ENCODE measurements around the gene GRAMD2A. TPM values are rescaled to one million over a fixed set of nuclear protein-coding genes. Genes with fewer than 3 reads are reported as not detected.

GRAMD2A gene
- total and polyA plus RNA-seq, 10 of the 15 experiments (the other 5 are each of a cell fraction or from before 2014, with no cell fraction given): 0.02 to 0.35 TPM; not detected in 8

DNA sequence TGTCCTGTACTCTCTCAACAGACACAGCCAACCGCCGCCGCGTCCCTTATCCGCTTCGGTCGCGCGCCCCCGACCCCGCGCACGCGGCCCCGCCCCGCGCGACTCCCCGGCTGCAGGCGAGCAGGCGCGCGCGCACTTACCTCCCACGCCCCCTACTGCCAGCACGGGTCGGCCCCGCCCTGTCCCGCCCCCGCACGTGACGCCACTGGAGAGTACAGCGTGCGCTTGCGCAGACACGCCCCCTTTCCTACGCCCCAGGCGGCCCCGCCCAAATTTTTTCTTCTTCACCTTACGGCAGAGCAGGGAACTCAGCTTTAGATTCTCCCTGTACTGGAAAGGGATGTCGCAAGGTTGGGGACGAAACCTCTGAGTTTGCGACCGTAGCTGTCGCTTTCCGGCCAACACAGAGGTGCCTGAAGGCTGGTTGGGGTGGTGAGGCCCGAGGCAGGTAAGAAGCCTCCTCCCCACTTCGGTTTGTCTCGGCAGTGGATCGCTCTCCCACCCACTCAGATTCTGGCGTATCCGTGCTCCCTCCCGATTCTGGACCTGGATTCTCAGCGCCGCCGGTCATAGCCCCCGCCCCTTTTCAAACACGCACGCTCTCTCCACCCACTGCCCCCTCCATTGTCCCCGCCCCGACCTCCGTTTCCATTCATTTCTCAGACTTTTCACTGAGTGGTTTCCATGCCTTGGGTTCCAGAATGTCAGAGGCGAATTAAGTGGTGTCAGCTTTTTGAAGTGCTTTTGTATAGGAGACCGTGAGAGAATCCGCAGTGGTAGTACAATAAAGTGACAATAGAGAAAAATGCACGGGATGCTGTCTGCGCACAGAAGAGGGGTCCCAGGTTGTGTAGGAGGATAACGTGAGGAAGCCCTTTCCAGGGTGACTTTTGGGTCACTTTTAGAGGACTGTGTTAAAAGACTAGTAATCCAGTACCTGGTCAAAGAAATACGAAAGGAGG, 79.3 kb downstream of the GRAMD2A start, which contains the start of the genes MYO9A and SENP8 (continued):
- TF ChIP-seq, protein P1, sequence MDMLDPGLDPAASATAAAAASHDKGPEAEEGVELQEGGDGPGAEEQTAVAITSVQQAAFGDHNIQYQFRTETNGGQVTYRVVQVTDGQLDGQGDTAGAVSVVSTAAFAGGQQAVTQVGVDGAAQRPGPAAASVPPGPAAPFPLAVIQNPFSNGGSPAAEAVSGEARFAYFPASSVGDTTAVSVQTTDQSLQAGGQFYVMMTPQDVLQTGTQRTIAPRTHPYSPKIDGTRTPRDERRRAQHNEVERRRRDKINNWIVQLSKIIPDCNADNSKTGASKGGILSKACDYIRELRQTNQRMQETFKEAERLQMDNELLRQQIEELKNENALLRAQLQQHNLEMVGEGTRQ (IDR thresholded peaks at IDR 0.05; ENCODE audit: borderline replicate concordance, low read depth, low read length): peak; percentile 78
- TF ChIP-seq, protein P2, sequence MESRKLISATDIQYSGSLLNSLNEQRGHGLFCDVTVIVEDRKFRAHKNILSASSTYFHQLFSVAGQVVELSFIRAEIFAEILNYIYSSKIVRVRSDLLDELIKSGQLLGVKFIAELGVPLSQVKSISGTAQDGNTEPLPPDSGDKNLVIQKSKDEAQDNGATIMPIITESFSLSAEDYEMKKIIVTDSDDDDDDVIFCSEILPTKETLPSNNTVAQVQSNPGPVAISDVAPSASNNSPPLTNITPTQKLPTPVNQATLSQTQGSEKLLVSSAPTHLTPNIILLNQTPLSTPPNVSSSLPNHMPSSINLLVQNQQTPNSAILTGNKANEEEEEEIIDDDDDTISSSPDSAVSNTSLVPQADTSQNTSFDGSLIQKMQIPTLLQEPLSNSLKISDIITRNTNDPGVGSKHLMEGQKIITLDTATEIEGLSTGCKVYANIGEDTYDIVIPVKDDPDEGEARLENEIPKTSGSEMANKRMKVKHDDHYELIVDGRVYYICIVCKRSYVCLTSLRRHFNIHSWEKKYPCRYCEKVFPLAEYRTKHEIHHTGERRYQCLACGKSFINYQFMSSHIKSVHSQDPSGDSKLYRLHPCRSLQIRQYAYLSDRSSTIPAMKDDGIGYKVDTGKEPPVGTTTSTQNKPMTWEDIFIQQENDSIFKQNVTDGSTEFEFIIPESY (IDR thresholded peaks at IDR 0.05): no peak
- TF ChIP-seq CREM (IDR thresholded peaks at IDR 0.05; ENCODE audit: low read depth) (peak; percentile 31; the same call in 1 of the 2 replicates), HDAC2 (IDR thresholded peaks at IDR 0.05) (no peak), RCOR1 (conservative IDR thresholded peaks at IDR 0.05; ENCODE audit: low read depth, low read length) (no peak), EED (IDR thresholded peaks at IDR 0.05; ENCODE audit: low read depth) (no peak), KLF5 (IDR thresholded peaks at IDR 0.05; ENCODE audit: partially characterized antibody) (no peak), POU2F2 (IDR thresholded peaks at IDR 0.05; ENCODE audit: borderline replicate concordance, low read depth, low read length) (no peak), CHD4 (IDR thresholded peaks at IDR 0.05) (no peak), NFIC (IDR thresholded peaks at IDR 0.05; ENCODE audit: low read depth, low read length) (no peak), BCL11A (IDR thresholded peaks at IDR 0.05; ENCODE audit: low read depth, low read length) (no peak), BRCA1 (IDR thresholded peaks at IDR 0.05; ENCODE audit: low read depth, low read length) (no peak), PAX5 (IDR thresholded peaks at IDR 0.05; ENCODE audit: borderline replicate concordance, low read depth, low read length) (0 out of 2 replicates have a peak, but pooled peaks have one; percentile 31), CBX5 (IDR thresholded peaks at IDR 0.05; ENCODE audit: low read depth) (no peak), SMAD5 (IDR thresholded peaks at IDR 0.05; ENCODE audit: low read depth) (peak; percentile 36; the same call in 1 of the 2 replicates), KDM1A (IDR thresholded peaks at IDR 0.05; ENCODE audit: borderline replicate concordance) (no peak)
- TF ChIP-seq, protein P3, sequence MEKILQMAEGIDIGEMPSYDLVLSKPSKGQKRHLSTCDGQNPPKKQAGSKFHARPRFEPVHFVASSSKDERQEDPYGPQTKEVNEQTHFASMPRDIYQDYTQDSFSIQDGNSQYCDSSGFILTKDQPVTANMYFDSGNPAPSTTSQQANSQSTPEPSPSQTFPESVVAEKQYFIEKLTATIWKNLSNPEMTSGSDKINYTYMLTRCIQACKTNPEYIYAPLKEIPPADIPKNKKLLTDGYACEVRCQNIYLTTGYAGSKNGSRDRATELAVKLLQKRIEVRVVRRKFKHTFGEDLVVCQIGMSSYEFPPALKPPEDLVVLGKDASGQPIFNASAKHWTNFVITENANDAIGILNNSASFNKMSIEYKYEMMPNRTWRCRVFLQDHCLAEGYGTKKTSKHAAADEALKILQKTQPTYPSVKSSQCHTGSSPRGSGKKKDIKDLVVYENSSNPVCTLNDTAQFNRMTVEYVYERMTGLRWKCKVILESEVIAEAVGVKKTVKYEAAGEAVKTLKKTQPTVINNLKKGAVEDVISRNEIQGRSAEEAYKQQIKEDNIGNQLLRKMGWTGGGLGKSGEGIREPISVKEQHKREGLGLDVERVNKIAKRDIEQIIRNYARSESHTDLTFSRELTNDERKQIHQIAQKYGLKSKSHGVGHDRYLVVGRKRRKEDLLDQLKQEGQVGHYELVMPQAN (conservative IDR thresholded peaks at IDR 0.05): peak; percentile 69; the same call in 1 of the 2 replicates
- TF ChIP-seq, protein P4, sequence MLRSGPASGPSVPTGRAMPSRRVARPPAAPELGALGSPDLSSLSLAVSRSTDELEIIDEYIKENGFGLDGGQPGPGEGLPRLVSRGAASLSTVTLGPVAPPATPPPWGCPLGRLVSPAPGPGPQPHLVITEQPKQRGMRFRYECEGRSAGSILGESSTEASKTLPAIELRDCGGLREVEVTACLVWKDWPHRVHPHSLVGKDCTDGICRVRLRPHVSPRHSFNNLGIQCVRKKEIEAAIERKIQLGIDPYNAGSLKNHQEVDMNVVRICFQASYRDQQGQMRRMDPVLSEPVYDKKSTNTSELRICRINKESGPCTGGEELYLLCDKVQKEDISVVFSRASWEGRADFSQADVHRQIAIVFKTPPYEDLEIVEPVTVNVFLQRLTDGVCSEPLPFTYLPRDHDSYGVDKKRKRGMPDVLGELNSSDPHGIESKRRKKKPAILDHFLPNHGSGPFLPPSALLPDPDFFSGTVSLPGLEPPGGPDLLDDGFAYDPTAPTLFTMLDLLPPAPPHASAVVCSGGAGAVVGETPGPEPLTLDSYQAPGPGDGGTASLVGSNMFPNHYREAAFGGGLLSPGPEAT (IDR thresholded peaks at IDR 0.05; ENCODE audit: low read depth): peak; percentile 37; the same call in 1 of the 2 replicates
- TF ChIP-seq, protein P5, sequence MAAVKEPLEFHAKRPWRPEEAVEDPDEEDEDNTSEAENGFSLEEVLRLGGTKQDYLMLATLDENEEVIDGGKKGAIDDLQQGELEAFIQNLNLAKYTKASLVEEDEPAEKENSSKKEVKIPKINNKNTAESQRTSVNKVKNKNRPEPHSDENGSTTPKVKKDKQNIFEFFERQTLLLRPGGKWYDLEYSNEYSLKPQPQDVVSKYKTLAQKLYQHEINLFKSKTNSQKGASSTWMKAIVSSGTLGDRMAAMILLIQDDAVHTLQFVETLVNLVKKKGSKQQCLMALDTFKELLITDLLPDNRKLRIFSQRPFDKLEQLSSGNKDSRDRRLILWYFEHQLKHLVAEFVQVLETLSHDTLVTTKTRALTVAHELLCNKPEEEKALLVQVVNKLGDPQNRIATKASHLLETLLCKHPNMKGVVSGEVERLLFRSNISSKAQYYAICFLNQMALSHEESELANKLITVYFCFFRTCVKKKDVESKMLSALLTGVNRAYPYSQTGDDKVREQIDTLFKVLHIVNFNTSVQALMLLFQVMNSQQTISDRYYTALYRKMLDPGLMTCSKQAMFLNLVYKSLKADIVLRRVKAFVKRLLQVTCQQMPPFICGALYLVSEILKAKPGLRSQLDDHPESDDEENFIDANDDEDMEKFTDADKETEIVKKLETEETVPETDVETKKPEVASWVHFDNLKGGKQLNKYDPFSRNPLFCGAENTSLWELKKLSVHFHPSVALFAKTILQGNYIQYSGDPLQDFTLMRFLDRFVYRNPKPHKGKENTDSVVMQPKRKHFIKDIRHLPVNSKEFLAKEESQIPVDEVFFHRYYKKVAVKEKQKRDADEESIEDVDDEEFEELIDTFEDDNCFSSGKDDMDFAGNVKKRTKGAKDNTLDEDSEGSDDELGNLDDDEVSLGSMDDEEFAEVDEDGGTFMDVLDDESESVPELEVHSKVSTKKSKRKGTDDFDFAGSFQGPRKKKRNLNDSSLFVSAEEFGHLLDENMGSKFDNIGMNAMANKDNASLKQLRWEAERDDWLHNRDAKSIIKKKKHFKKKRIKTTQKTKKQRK (IDR thresholded peaks at IDR 0.05; ENCODE audit: low read depth, low read length): no peak
